Cardiac muscle cell (in vitro differentiated cells and primary cell): ENCODE measurements around the gene IKZF5. TPM values are rescaled to one million over a fixed set of nuclear protein-coding genes. Genes with fewer than 3 reads are reported as not detected.

Experiments used
- DNase-seq, 2 donors: peaks; one replicate each; pipeline versions ENCODE4 v3.0.0 to v3.0.0-alpha.2; 2010 to 2017; ENCODE audit warnings: low read depth in 1 of 2, low spot score in 1 of 2
- H3K27ac ChIP-seq: fragments of 200-600 bp; sonication (generic); 2 replicates; pipeline ENCODE4 v1.5.1; 2016
- H3K27me3 ChIP-seq: fragments of 200-600 bp; sonication (generic); 2 replicates; pipeline ENCODE4 v1.6.0; 2016; ENCODE audit warnings: control low read depth
- H3K36me3 ChIP-seq: fragments of 200-600 bp; sonication (generic); 2 replicates; pipeline ENCODE4 v1.5.1; 2016; ENCODE audit warnings: control low read depth
- H3K4me1 ChIP-seq: fragments of 200-600 bp; sonication (generic); 2 replicates; pipeline ENCODE4 v1.8.1; 2017; ENCODE audit warnings: low read depth, mild to moderate bottlenecking, mixed run types
- H3K4me3 ChIP-seq: fragments of 200-600 bp; sonication (generic); 2 replicates; pipeline ENCODE4 v1.5.1; 2016; ENCODE audit warnings: mild to moderate bottlenecking
- H3K9me3 ChIP-seq: fragments of 200-600 bp; sonication (generic); 2 replicates; pipeline ENCODE4 v1.5.1; 2017; ENCODE audit warnings: low read depth, mild to moderate bottlenecking, control low read depth
- CTCF ChIP-seq: IDR thresholded peaks from 2 replicates; pipeline ENCODE4 v1.5.1; 2012; ENCODE audit warnings: low read depth, mild to moderate bottlenecking, low read length
- polyA plus RNA-seq: library from polyadenylated mRNA; unstranded; fragments of >200 nt; fragmentation: Nextera tagmentation; extraction: Ambion mirVana; gene quantifications from 2 replicates; pipeline ENCODE4 v1.2.1, GENCODE V29; 2016
- total RNA-seq: library from RNA; depleted of rRNA; stranded (reverse); fragments of >200 nt; gene quantifications from 2 replicates; pipeline ENCODE4 v1.2.3, GENCODE V29; 2016

Gene IKZF5
- total and polyA plus RNA-seq, 2 experiments from 2014 or later: 6.0 to 7.9 TPM

GRCh38 chr10:123042708-123043408 is 34.3 kb upstream of the IKZF5 start:
- Histone ChIP-seq H3K27me3 (no peaks in the 10 kb centered on the region), H3K27ac (no peak overlapping the region), H3K4me1 (no peaks in the 10 kb centered on the region), H3K9me3 (no peaks in the 10 kb centered on the region), H3K36me3 (peaks cover 21% of the 10 kb centered on the region), H3K4me3 (no peak overlapping the region)
- TF ChIP-seq CTCF: no peak
- DNase-seq: no peak

GRCh38 chr10:123039632-123039930 is 31.0 kb upstream of the IKZF5 start:
- no peak overlapping the region for H3K27ac ChIP-seq
- H3K4me3 ChIP-seq: no peak overlapping the region
- no peaks in the 10 kb centered on the region for H3K27me3 ChIP-seq
- no peak for DNase-seq
- no peak for TF ChIP-seq CTCF
- H3K9me3 ChIP-seq: no peaks in the 10 kb centered on the region
- peaks cover 26% of the 10 kb centered on the region for H3K36me3 ChIP-seq
- no peaks in the 10 kb centered on the region for H3K4me1 ChIP-seq

GRCh38 chr10:123038782-123039631 is 30.4 kb upstream of the IKZF5 start:
- no peak overlapping the region for H3K27ac ChIP-seq
- H3K27me3 ChIP-seq: no peaks in the 10 kb centered on the region
- no peak overlapping the region for H3K4me3 ChIP-seq
- TF ChIP-seq CTCF: no peak
- no peaks in the 10 kb centered on the region for H3K4me1 ChIP-seq
- no peaks in the 10 kb centered on the region for H3K9me3 ChIP-seq
- H3K36me3 ChIP-seq: peaks cover 24% of the 10 kb centered on the region
- DNase-seq: no peak

DNA sequence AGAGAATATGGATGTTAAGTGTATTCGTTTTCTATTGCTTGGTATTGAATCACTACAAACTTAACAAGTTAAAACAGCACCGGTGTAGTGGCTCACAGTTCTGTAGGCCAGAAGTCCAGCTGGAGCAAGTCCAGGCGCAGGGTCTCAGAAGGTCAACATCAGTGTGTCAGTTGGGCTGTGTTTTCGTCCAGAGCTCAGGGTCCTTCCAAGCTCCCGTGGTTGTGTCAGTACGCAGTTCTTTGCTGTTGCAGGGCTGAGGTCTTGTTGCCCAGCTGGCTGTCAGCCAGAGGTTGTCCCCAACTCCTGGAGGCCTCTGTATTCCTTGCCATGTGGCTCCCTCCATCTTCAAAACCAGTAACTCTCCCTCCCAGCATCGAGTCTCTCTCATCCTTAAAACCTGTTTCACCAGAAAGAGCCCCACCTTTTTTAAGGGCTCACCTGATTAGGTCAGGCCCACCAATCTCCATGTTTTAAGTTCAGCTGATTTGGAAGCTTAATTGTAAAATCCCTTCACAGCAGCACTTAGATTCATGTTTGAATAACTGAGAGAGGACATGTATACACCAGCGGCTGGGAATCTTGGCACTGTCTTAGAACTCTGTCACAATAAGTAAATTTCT is 27.0 kb upstream of the IKZF5 start:
- H3K4me3 ChIP-seq: no peak overlapping the region

DNA sequence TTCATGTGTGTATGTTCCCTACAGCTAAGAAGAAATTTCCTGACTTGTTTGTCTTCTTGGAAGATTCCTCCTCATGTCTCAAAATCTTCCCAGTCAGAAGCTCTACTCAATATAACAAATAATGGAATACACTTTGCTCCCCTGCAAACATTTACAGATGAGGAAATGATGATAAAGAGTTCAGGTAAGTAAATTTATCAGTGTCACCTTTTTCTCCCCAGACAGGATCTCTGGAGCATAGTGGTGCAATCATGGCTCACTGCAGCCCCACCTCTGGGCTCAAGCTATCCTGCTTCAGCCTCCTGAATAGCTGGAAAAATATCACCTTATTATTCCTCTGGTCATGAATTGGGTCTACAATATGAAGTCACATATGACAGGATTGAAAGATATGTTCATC is 25.7 kb upstream of the IKZF5 start:
- no peaks in the 10 kb centered on the region for H3K4me1 ChIP-seq
- no peak overlapping the region for H3K27ac ChIP-seq
- no peak for DNase-seq
- no peak overlapping the region for H3K4me3 ChIP-seq
- no peaks in the 10 kb centered on the region for H3K9me3 ChIP-seq
- peaks cover 19% of the 10 kb centered on the region for H3K36me3 ChIP-seq
- no peak for TF ChIP-seq CTCF
- H3K27me3 ChIP-seq: no peaks in the 10 kb centered on the region

More for the DNA sequence above, 27.0 kb upstream of the IKZF5 start:
- Histone ChIP-seq H3K9me3 (no peaks in the 10 kb centered on the region), H3K36me3 (peaks cover 20% of the 10 kb centered on the region), H3K27me3 (no peaks in the 10 kb centered on the region), H3K27ac (no peak overlapping the region), H3K4me1 (no peaks in the 10 kb centered on the region)
- TF ChIP-seq CTCF: no peak
- no peak for DNase-seq
